GM04503 (cell line): Measurements from ENCODE around the gene C2orf42.
"Not testable (repeated sequence)": the region's sequence is repeated elsewhere in the genome, so short reads cannot be mapped to it uniquely, and the experiment has no call there.

Source experiments
- DNase-seq: peaks from one replicate; pipeline ENCODE4 v3.0.0-alpha.2; 2012; ENCODE audit warnings: low read depth

C2orf42 gene

DNA sequence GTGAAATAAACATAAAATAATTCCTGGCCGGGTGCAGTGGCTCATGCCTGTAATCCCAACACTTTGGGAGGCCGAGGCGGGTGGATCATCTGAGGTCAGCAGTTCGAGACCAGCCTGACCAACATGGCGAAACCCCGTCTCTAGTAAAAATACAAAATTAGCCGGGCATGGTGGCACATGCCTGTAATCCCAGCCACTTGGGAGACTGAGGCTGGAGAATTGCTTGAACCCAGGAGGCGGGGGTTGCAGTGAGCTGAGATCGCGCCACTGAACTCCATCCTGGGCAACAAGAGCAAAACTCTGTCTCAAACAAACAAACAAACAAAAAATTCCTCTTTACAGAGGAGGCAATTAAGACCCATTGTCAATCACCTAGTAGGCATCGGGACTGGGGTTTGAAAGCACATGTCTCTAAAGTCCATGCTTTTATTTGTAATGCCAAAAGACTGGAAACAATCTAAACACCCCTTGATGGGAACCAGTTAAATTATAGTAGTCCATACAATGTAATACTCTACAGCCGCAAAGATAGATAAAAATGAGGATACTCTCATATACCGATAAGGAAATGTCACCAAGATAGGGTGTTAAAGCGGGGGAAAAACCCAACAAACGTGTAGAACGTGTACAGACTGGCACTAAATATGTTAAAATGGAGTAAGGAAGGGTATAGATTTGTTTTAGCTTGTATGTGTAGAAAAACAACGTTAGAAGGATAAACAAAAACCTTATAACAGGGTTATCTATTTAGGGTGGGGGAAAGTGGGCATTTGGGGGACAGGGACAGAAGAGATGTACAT, 59.3 kb downstream of the C2orf42 start:
- DNase-seq = not testable (repeated sequence)

DNA sequence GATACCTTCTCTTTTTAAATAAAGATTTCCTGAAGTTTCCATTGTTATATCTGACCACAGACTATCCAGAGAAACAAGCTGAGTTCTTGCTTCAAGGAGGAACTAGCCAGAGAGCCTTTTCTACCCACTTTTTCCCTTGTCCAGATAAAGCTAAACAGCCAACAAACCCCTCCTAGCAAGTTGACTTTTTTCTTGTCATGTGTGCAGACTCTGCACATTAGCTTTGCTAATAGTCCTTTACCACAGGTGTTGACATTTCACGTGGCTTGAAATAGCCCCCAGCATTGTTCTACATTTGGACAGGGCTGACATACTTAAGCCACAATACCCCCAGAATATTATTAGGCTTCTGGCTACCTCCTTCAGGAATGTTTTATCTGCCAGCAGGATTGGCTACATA, 62.8 kb downstream of the C2orf42 start:
- no peak for DNase-seq

DNA sequence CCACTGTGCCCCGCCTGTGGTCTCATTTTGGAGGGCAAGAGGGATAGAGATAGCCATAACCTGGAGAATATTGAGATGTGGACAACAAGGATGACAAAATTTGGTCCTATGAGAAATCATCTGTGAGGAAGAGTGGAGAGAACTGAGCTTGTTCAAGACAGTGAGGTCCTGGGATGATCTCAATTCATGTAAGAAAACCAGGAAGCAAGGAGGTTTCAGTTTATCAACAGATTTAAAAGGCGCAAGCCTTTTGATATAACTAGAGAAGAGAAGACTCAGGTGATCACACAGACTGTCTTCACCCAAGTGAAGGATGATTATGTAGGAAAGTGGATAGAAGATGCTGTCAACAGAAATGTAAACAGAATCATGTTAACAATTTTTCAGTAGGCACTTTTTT, 64.4 kb downstream of the C2orf42 start:
- no peak for DNase-seq

DNA sequence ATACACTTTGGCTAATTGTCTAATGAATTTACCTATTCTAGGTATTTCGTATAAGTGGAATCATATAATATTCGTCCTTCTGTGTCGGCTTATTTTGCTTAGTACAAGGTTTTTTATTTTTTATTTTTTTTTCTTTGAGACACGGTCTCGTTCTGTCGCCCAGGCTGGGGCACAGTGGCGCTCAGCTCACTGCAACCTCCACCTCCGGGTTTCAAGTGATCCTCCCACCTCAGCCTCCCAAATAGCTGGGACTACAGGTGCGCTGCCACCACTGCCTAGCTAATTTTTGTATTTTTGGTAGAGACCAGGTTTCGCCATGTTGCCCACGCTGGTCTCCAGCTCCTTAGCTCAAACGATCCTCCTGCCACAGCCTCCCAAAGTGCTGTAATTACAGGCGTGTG, 65.3 kb downstream of the C2orf42 start:
- DNase-seq = no peak

DNA sequence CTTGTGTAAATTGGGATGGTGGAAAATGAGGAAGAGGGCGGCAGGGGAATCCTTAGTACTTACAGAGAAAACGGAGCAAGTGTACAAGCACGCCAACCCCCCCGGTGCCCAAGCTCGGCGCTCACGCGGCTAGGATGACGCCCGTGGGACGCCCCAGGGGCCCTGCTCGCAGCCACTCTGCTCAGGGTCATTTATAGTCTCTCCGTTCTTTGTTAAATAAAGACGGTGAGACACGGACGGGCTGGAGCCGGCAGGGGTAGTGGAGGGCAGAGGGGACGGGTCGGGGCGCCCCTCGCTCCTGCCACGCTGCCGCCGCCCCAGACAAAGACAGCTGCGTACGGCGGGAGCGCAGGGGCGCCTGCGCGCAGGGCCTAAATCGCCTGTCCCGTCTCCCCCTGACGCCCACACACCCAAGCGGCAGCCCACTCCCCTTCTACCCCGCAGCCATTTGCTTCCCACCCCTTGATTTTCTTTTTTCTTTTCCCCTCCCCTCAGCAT, 65.8 kb downstream of the C2orf42 start:
- no peak for DNase-seq

DNA sequence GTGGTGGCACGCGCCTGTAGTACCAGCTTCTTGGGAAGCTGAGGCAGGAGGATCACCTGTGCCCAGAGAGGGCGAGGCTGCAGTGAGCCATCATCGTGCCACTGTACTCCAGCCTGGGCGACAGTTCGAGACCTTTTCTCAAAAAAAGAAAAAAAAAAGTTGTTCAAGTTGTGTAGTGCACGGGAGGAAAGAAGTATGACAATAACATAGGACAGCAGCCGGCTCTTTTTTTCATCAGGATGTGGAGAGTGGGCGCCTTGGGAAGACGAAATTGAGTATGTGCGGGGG, 67.0 kb downstream of the C2orf42 start:
- no peak for DNase-seq

DNA sequence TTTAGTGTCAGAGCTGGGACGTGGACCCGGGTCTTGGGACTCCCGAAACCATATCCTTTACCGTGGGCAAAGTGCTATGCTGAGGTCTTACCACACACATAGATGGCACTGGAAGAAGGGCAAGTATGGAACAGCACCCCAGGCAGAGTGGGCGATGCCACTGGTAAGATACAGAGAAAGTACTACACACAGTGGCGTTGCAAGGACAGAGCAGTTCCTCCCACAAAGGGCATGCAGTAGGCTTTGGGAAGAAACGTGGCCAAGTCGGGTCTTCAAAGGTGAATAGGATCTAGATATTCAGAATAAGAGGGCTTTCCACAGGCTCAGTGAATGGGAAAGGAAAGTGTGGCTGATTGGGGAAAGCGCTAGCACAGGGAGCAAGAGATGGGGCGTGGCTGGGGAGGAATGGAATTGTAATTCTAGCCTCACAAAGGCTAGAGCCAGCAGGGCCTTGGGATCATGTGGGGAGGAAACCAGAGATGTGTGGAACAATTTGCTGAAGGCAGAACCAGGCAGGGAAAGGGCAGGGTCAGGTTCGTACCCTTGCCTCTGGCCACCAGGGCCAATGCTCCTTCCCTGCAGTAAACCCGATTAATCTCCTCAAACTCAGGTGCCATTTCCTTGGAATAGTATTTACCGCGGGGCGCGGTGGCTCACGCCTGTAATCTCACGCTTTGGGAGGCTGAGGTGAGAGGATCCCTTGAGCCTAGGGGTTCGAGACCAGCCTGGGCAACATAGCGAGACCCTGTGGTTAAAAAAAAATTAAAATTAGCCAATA, 67.6 kb downstream of the C2orf42 start:
- no peak for DNase-seq

DNA sequence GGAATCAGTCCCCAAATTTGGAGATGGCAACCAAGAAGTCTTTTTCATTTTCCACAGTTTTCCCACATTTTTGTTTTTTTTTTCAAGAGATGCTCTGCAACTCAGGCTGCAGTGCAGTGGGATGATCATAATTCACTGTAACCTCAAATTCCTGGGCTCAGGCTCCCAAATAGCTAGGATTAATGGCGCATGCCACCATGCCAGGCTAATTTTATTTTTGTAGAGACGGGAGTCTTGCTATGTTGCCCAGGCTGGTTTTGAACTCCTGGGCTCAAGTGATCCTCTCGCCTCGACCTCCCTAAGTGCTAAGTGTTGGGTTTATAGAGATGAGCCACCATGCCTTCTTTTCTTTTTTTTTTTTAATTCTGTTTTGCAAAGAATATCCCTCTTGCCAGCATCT, 68.3 kb downstream of the C2orf42 start:
- DNase-seq = no peak

DNA sequence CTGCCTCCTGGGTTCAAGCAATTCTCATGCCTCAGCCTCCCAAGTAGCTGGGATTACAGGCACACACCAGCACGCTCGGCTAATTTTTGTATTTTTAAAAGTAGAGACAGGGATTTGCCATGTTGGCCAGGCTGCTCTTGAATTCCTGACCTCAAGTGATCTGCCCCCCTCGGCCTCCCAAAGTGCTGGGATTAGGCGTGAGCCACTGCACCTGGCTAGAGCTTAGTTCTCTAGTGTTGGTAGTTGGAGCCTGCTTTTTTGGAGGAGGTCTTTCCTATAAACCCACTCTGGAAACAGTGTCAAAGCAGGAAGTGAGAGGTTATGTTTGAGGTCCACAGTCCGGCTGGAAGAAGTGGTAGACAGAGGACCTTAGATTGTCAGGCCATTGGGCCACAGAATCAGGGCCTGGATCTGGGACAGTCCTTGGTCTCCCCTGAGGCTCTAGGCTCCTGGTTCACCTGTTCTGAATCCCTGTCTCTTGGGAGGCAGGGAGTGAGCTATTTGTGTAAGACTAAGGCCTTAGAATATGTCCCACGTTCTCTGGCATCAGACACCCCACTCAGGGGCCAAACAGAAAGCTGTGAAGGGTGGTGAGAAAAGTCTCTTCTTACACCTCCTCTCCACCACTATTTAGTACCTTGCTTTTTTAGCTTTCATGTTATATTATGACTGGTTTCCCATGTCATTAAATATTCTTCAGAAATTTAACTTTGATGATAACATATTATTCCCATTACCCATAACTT, 69.0 kb downstream of the C2orf42 start:
- DNase-seq = no peak

DNA sequence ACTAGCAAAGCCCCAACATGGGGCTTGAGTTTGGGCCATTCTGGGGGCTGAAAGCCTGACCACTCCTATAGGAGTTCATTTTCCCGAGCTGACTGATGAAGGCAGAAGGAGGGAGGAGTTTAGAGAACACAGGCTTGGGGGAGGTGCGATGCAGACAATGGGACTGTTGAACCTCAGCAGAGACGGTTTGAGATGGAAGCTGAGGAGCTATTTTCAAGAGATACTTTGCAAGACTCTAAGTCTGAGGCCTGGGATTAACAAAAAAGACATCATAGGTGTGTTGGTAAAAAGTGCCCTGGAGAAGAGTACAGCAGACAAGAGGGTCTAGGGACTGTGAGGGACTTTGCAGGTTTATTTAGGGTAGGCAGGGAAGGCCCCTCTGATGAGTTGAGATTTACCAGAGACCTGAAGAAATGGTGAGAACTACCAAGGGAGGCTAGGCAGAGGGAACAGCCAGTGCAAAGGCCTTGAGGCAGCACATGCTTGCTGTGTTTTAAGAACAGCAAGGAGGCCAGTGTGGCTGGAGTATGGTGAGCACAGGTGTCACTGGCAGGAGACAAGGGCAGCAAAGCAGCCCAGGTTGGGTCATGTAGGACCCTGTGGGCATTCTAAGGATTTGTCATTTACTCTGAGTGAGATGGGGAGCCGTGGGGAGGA, 71.9 kb downstream of the C2orf42 start:
- DNase-seq = no peak

DNA sequence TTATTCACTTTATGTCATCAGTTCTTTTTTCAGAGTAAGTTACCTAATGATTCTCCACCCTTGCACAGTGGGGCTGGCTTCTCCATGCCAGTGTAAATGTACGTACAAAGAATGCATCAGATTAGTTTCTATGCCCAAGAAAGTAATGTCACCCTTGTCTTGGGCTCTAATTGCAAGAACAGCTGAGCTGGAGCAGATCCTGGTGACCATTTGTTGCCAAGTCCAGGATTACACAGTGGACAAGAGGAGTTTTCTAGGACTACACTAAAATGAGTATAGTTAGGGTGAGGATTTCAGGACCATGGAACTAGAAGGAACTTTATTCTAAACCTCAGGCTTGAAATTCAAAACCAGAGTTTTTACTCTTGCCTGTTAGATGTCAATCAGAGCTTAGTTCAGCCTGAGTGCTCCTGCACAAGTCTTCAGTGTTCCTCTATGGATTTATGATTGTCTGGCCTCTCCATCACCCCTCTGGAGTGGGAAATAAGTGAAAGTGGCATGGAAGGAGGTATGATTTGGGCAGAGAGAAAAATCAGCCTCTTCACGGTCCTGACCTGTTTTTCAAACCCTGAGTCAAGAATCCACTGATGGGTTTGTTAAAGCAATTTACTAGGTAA, 73.8 kb downstream of the C2orf42 start:
- no peak for DNase-seq

DNA sequence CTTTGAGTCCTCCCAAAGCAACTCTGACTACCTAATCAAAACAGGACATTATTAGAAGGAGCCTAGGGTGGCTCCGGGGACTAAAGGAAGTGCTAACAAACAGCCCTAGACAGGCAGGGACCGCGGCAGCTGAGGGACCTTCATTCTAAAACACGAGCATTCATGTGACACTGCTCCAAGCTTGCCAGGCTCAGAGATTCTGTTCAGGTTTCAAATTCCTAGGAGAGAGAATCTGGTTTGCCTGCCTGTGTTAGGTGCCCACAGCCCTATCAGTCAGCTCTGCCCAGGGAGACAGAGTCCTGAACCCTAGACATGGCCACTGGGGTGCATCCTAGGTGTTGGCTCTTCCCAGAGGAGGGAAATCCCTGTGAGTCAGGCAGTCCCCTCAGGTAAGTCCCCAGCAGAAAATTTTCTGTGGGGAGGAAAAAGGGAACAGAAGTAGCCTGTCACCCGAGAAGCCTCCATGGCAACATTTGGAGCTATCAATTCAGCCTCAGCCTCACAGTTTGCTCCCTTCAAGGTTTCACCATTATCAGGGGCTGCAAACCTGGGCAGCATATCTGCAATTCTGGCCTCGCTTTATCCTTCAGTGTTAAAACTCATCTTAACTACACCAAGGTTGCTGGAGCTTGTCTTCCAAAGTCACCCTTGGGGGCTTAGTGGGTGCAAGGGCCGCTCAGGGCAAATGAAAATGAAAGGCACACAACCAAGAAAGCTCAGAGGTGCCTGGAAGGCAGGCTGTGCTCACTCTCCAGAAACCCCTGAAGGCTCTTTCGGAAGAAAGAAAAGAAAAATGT, 75.0 kb downstream of the C2orf42 start:
- no peak for DNase-seq

DNA sequence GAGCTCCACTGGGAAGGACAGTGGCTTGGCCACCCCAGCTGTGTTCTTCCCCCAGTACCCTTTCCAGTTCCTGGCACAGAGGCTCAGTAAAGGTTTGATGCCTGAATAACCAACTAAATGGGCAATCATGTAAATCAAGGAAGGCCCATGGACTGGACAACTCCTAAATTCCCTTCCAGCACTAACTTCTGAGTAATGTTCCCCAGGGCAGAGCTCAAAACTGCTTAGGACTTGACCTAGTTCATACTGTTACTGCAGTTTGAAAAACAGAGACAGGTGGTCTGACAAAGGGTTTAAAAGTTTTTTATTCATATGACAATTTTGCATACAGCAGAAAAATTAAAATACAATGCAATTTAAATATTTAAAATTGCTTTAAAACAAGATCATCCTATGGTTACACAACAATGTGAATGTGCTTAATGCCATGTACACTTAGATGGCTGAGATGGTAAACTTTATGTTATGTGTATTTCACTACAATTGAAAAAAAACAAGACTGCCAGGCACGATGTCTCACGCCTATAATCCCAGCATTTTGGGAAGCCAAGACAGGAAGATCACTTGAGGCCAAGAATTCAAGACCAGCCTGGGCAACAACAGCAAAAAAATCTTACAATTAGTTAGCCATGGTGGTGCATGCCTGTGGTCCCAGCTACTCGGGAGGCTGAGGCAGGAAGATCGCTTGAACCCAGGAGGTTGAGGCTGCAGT, 77.3 kb downstream of the C2orf42 start:
- no peak for DNase-seq

DNA sequence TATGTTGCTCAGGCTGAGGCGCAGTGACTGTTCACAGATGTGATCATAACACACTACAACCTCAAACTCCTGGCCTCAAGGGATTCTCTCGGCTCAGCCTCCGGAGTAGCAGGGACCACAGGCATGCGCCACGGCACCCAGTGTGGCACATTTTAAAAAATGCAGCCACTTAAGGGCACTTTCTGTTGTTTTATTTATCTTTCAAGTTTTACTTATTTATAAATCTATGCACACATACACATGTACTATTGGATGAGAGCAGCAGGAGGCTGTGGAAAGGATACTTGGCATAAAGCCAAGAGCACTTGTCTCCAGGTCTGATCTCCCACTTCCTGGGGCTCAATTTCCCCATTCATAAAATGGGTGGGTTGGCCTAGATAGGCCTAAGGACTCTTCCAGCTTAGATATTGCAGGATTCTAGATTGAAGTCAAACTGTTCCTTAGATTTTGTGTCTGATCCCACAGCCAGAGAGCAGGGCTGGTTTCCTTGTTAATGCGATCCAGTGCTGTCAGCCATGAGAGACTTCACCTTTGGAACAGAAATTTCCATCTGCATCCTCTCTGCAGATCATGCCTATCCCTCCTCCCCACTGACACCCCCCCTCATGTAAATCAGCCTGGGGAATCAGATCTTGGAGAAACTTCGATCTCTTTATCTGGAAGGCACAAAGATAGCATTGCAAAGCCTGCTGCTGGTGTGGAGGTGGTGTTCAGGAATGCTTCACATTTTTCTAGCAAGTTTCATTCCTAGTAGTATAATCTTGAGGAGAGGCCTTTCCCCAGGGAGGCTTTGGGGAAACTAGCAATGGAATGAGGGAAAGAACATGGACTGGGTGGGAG, 78.8 kb downstream of the C2orf42 start:
- no peak for DNase-seq

DNA sequence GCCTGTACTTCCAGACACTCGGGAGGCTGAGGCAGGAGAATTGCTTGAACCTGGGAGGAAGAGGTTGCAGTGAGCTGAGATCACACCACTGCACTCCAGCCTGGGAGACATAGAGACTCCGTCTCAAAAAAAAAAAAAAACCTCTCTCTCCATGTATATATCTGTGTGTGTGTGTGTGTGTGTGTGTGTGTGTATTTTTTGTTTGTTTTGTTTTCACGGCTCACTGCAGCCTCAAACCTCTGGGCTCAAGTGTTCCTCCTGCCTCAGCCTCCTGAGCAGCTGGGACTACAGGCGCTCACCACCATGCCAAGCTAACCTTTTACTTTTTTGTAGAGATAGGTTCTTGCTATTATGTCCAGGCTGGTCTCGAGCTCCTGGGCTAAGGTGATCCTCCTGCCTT, 80.4 kb downstream of the C2orf42 start:
- not testable (repeated sequence) for DNase-seq

DNA sequence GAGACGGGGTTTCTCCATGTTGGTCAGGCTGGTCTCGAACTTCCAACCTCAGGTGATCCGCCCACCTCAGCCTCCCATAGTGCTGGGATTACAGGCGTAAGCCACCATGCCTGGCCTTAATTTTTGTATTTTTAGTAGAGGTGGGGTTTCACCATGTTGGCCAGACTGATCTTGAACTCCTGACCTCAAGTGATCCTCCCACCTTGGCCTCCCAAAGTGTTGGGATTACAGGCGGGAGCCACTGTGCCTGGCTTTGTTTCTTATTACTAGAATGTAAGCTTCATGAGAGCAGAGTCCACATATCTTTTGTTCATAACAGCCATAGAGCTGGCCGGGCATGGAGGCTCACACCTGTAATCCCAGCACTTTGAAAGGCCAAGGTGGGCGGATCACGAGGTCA, 84.7 kb downstream of the C2orf42 start:
- DNase-seq = not testable (repeated sequence)

DNA sequence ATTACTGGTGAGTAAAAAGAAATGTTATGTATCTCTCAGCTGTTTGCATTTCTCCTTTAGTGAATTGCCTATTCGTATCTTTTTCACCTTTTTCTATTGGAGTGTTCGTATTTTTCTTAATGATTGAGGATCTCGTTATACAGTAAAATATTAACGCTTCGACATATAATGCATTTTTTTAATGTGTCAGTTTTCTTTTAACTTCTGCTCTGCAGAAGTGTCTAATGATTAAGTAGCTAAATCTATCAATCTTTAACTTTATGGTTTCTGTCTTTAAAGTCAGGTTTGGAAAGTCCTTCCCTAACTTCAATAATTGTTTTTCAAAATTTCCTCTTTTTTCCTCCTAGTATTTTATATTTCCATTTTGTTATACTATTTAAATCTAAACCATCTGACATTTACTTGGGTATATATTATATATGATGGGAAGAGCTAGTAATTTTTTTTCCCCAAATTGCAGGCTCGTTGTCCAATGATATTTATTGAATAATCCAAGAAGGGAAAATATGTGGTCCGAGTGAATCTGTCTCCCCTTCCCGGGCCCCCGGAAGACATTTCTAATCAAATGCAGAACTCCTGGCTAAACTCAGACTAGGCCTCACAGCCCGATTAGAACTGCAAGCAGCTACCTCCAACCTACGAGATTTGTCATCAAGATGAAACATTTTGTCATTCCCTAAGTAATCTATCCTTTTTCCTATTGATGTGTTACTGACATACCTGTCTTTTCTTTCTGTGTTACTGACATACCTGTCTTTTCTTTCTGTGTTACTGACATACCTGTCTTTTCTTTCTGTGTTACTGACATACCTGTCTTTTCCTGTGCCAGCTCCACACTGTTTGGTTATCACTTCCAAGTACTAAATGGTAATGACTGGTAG, 86.3 kb downstream of the C2orf42 start:
- DNase-seq = no peak

DNA sequence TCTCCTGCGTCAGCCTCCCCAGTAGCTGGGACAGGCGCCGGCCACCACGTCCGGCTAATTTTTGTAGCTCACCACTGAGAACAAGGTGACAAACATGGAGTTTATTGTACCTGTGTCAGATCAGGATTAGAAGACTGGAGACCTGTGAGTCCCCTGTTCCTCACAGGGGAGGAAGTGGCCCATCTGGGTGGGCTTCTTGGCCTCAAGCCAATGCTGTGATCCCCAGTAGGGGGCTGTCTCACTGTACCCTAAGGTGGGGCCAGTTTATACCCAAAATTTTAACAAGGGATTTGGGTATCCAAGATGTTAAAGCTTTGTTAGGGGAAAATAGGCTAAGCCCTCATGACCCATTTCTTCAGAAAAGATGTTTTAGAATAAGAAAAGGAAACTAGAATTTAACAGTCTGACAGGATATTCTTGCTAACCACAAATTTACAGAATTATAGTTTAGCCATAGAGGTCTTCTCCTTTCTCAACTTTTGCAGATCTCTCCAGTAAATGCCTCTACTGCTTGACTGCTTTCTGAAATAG, 87.2 kb downstream of the C2orf42 start:
- no peak for DNase-seq
